ENCODE data around the gene SH2D3A. TPM values are rescaled to one million over a fixed set of nuclear protein-coding genes. Genes with fewer than 3 reads are reported as not detected.

SH2D3A gene
- total RNA-seq, 3 donors from 2014 or later = 24.6 to 27.8 (median 27.4) TPM

DNA sequence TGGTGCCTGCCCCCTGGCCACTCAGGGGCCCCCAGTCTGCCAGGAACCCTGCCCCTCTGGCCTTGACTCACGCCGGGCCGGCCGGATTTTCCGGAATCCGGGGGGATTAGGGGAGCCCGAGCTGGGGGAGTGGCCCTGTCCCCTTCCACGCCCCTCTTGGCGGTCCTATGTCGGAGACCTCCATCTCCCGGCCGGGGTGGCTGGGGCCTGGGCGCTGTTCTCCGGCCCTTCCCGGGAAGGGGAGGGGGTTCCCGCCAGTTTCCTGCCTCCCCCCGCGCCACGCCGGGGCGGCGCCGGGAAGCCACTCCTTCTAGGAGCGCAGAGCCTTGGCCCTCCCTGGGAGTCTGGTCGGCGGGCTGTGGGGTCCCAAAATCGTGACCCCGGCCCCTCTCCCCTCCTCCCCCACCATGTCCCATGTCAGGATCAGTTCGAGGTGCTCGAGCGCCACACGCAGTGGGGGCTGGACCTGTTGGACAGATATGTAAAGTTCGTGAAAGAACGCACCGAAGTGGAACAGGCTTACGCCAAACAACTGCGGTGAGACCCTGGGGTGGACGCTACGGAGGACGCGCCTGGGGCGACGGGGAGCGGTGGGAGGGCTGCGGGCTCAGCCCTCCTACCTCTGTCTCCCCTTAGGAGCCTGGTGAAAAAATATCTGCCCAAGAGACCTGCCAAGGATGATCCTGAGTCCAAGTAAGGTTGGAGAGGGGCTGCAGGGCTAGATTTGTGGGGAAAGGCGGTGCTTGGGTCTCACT, 26.5 kb downstream of the SH2D3A start:
- Mint-ChIP-seq H3K4me3 (peak overlapping the region; percentile 84), H3K9me3 (no peaks in the 10 kb centered on the region), H3K27me3 (ENCODE audit: low read depth) (no peaks in the 10 kb centered on the region), H3K36me3 (ENCODE audit: insufficient read depth) (peaks cover 13% of the 10 kb centered on the region), H3K4me1 (ENCODE audit: low read depth) (peaks cover 33% of the 10 kb centered on the region)
- ATAC-seq (no peak), DNase-seq (no peak)

- ATAC-seq (no peak), DNase-seq (no peak)
- Mint-ChIP-seq H3K4me3 (peak overlapping the region; percentile 84), H3K27me3 (ENCODE audit: low read depth) (no peaks in the 10 kb centered on the region), H3K36me3 (ENCODE audit: insufficient read depth) (peaks cover 7% of the 10 kb centered on the region), H3K4me1 (ENCODE audit: low read depth) (peaks cover 35% of the 10 kb centered on the region), H3K9me3 (no peaks in the 10 kb centered on the region)
These were observed 27.2 kb downstream of the SH2D3A start for GRCh38 chr19:6739883-6740588.

- peak; percentile 2 to 5 for ATAC-seq
- Mint-ChIP-seq H3K36me3 (ENCODE audit: insufficient read depth) (peaks cover 8% of the 10 kb centered on the region), H3K9me3 (no peaks in the 10 kb centered on the region), H3K4me3 (peak within 1 kb of the TSS; percentile 97), H3K4me1 (ENCODE audit: low read depth) (peaks cover 35% of the 10 kb centered on the region), H3K27me3 (ENCODE audit: low read depth) (no peaks in the 10 kb centered on the region)
- DNase-seq = peak; percentile 79
These were observed 27.8 kb downstream of the SH2D3A start, which contains the start of gene TRIP10 for GRCh38 chr19:6739390-6739882. Gene TRIP10 (plus strand): TSS chr19:6739680. CDS start chr19:6739762, 82 bp downstream.

GRCh38 chr19:6738787-6739389, 28.3 kb downstream of the SH2D3A start:
- ATAC-seq (no peak), DNase-seq (no peak)
- Mint-ChIP-seq H3K27me3 (ENCODE audit: low read depth) (no peaks in the 10 kb centered on the region), H3K4me1 (ENCODE audit: low read depth) (peaks cover 35% of the 10 kb centered on the region), H3K4me3 (peak overlapping the region; percentile 97), H3K36me3 (ENCODE audit: insufficient read depth) (peaks cover 8% of the 10 kb centered on the region), H3K9me3 (no peaks in the 10 kb centered on the region)

DNA sequence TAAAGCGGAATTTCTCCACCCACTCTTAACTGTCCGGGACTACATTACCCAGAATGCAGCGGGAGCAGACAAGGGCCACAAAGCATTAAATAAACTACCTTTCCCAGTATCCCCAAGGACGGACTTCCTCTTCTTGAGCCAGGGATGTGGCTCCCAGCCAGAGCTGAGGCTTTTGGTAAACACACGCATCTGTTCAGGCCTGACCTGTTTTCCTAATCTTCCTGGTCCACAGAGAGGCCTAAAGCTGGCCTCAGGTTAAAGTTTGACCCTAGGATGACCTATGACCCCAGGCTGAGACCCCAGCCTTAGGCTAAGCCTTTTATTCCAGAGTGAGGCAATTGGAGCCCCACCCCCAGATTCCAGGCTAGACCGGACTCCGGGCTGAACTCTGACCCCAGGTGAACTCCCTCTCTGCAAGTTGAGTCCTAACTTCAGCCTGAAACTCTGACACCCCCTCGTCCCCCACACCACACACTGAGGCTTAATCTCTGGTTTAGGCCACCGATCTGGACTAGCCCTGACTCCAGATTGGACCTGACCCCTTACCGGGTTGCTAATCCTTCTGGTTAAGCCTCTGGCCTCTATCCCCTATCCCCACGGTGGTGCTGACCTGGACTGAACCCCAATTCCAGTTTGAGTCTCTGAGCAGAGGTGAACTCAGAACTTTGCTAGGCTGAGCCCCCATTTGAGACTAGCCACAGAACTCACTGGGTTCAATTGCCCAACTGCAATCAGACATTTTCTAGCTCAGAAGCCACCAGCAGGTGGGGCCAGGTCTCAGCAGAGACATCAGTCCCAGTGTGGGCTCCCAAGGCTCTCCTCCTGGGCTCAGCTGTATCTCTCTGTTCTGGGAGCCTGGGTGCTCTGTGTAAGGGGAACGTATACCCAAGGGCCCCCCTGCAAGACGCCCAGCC, 29.1 kb downstream of the SH2D3A start:
- H3K9me3 Mint-ChIP-seq = no peaks in the 10 kb centered on the region
- DNase-seq (peak; percentile 72), ATAC-seq (peak in 1 of 2 donors; percentile 8)
- H3K27me3 Mint-ChIP-seq (ENCODE audit: low read depth) = no peaks in the 10 kb centered on the region
- peaks cover 8% of the 10 kb centered on the region for H3K36me3 Mint-ChIP-seq (ENCODE audit: insufficient read depth)
- H3K4me1 Mint-ChIP-seq (ENCODE audit: low read depth) = peaks cover 35% of the 10 kb centered on the region
- peak overlapping the region; percentile 97 for H3K4me3 Mint-ChIP-seq

DNA sequence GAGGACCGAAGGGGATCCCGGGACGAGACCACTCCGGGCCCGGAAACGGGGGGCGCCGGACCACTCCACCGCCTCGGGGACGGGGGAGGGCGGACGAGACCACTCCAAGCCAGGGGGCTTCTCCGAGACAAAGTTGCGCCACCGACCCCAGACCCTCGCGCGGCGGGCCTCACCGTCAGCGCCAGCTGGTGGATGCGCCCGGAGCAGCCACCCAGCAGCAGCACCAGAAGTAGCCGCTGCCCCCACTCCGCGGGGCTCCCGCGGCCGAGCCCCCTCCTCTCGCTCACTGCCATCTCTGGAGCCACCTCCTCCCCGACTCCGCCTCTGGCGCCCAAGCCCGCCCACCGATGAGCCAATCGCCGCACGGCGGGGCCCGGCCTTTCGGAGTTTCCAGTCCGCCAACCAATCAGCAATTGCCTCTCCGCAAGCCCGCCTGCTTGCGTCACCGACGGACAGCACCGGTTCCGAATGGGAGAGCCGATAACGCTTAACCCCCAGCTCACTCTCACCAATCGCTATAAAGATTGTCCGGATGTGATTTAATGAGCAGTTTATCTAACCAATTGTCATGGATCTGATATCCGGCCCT, 29.9 kb downstream of the SH2D3A start, which contains the start of gene GPR108:
Gene GPR108, minus strand, starts transcription at position 297 of the 589 bp plus-strand sequence. Its CDS starts 4 bp downstream, at position 293.
- peaks cover 35% of the 10 kb centered on the region for H3K4me1 Mint-ChIP-seq (ENCODE audit: low read depth)
- H3K36me3 Mint-ChIP-seq (ENCODE audit: insufficient read depth) = peaks cover 10% of the 10 kb centered on the region
- H3K27me3 Mint-ChIP-seq (ENCODE audit: low read depth) = no peaks in the 10 kb centered on the region
- H3K9me3 Mint-ChIP-seq = no peaks in the 10 kb centered on the region
- DNase-seq (peak; percentile 98), ATAC-seq (peak; percentile 78 to 82)
- peak within 1 kb of the TSS; percentile 97 for H3K4me3 Mint-ChIP-seq

- no peaks in the 10 kb centered on the region for H3K27me3 Mint-ChIP-seq (ENCODE audit: low read depth)
- DNase-seq (no peak), ATAC-seq (peak; percentile 0 to 1)
- peak overlapping the region; percentile 97 for H3K4me3 Mint-ChIP-seq
- peaks cover 10% of the 10 kb centered on the region for H3K36me3 Mint-ChIP-seq (ENCODE audit: insufficient read depth)
- H3K4me1 Mint-ChIP-seq (ENCODE audit: low read depth) = peaks cover 35% of the 10 kb centered on the region
- H3K9me3 Mint-ChIP-seq = no peaks in the 10 kb centered on the region
These were observed 30.3 kb downstream of the SH2D3A start for GRCh38 chr19:6736917-6737283.

- H3K36me3 Mint-ChIP-seq (ENCODE audit: insufficient read depth) = peaks cover 10% of the 10 kb centered on the region
- ATAC-seq = peak; percentile 16 to 23
These were observed 30.9 kb downstream of the SH2D3A start for GRCh38 chr19:6736169-6736916.

GRCh38 chr19:6735181-6735911, 31.9 kb downstream of the SH2D3A start:
- peaks cover 10% of the 10 kb centered on the region for H3K36me3 Mint-ChIP-seq (ENCODE audit: insufficient read depth)
- H3K9me3 Mint-ChIP-seq = no peaks in the 10 kb centered on the region
- H3K4me3 Mint-ChIP-seq = peak overlapping the region; percentile 97
- H3K27me3 Mint-ChIP-seq (ENCODE audit: low read depth) = no peaks in the 10 kb centered on the region
- DNase-seq (no peak), ATAC-seq (no peak)
- H3K4me1 Mint-ChIP-seq (ENCODE audit: low read depth) = peaks cover 28% of the 10 kb centered on the region

More at GRCh38 chr19:6736169-6736916, 30.9 kb downstream of the SH2D3A start:
- Mint-ChIP-seq H3K4me3 (peak overlapping the region; percentile 97), H3K27me3 (ENCODE audit: low read depth) (no peaks in the 10 kb centered on the region), H3K9me3 (no peaks in the 10 kb centered on the region), H3K4me1 (ENCODE audit: low read depth) (peaks cover 34% of the 10 kb centered on the region)
- DNase-seq = peak; percentile 48

GRCh38 chr19:6734096-6734696, 33.0 kb downstream of the SH2D3A start:
- Mint-ChIP-seq H3K4me1 (ENCODE audit: low read depth) (peaks cover 26% of the 10 kb centered on the region), H3K9me3 (no peaks in the 10 kb centered on the region), H3K36me3 (ENCODE audit: insufficient read depth) (peaks cover 10% of the 10 kb centered on the region), H3K27me3 (ENCODE audit: low read depth) (no peaks in the 10 kb centered on the region), H3K4me3 (no peak overlapping the region)
- DNase-seq (no peak), ATAC-seq (no peak)

GRCh38 chr19:6733338-6734095, 33.7 kb downstream of the SH2D3A start:
- H3K36me3 Mint-ChIP-seq (ENCODE audit: insufficient read depth) = peaks cover 10% of the 10 kb centered on the region
- ATAC-seq (no peak), DNase-seq (no peak)
- H3K4me3 Mint-ChIP-seq = no peak overlapping the region
- H3K27me3 Mint-ChIP-seq (ENCODE audit: low read depth) = no peaks in the 10 kb centered on the region
- no peaks in the 10 kb centered on the region for H3K9me3 Mint-ChIP-seq
- peaks cover 19% of the 10 kb centered on the region for H3K4me1 Mint-ChIP-seq (ENCODE audit: low read depth)

Data from activated T-cell treated with anti-CD3 and anti-CD28 coated beads, Interleukin-2, amount 50 U/mL, for 4 hours (primary cell).